AG04449 (cell line): ENCODE results near the gene SAMD11.

Experiments
- CTCF ChIA-PET: fragments of 350-600 bp; formaldehyde crosslinking; extraction: SDS; loops from one replicate; lab custom pipeline; 2021; ENCODE audit warnings: antibody characterized with exemption; lab: Yijun Ruan, JAX
- POLR2A ChIA-PET: fragments of 400-600, 350-600 bp; formaldehyde crosslinking; extraction: SDS; loops from one replicate; lab custom pipeline; 2020; ENCODE audit warnings: antibody characterized with exemption, inconsistent platforms; lab: Yijun Ruan, JAX
- DNase-seq: peaks from one replicate; pipeline ENCODE4 v3.0.0-alpha.2; 2010; ENCODE audit warnings: low read depth, low spot score
- H3K4me3 ChIP-seq: 2 replicates; pipeline ENCODE4 v1.5.1; 2011; ENCODE audit warnings: low read depth, mild to moderate bottlenecking, control low read depth, low read length
- CTCF ChIP-seq: IDR thresholded peaks from one replicate; pipeline ENCODE4 v1.5.1; 2011; ENCODE audit warnings: mild to moderate bottlenecking, moderate library complexity, low read length, control low read depth, inconsistent platforms; ENCODE audit not compliant: insufficient read depth; ENCODE audit errors: missing control alignments

The SAMD11 gene

GRCh38 chr1:914891-915280, 8.8 kb upstream of the SAMD11 start:
- POLR2A ChIA-PET = no interaction called here

GRCh38 chr1:915295-916172, 8.2 kb upstream of the SAMD11 start:
- no peak for DNase-seq

More at GRCh38 chr1:914891-915280, 8.8 kb upstream of the SAMD11 start:
- DNase-seq = no peak
- CTCF ChIA-PET = interaction anchor here (0.8 to 2.4 kb wide), 3 partner anchors 8 to 16 kb away, joined by 3 to 19 read pairs (median 4); no protein-coding TSS in a partner anchor
- no peak for TF ChIP-seq CTCF
- no peak overlapping the region for H3K4me3 ChIP-seq

GRCh38 chr1:916173-917075, 7.3 kb upstream of the SAMD11 start:
- ChIA-PET POLR2A (no interaction called here), CTCF (interaction anchor here (0.7 to 2.0 kb wide), 3 partner anchors 11 to 86 kb away, joined by 3 to 10 read pairs (median 3); no protein-coding TSS in a partner anchor)
- DNase-seq = no peak
- H3K4me3 ChIP-seq = no peak overlapping the region
- TF ChIP-seq CTCF = no peak

More at GRCh38 chr1:915295-916172, 8.2 kb upstream of the SAMD11 start:
- no peak for TF ChIP-seq CTCF
- ChIA-PET CTCF (interaction anchor here (0.9 to 2.4 kb wide), 2 partner anchors 10 to 15 kb away, joined by 3 to 19 read pairs; no protein-coding TSS in a partner anchor), POLR2A (no interaction called here)
- H3K4me3 ChIP-seq = no peak overlapping the region

GRCh38 chr1:917076-917459, 6.7 kb upstream of the SAMD11 start:
- no peak for TF ChIP-seq CTCF
- no peak for DNase-seq
- ChIA-PET CTCF (interaction anchor here (0.7 to 2.0 kb wide), 3 partner anchors 11 to 85 kb away, joined by 3 to 10 read pairs (median 3); no protein-coding TSS in a partner anchor), POLR2A (no interaction called here)
- no peak overlapping the region for H3K4me3 ChIP-seq

GRCh38 chr1:917466-918091, 6.1 kb upstream of the SAMD11 start:
- no peak overlapping the region for H3K4me3 ChIP-seq
- ChIA-PET CTCF (interaction anchor here (1.0 to 2.0 kb wide), 2 partner anchors 12 to 13 kb away, joined by 3 to 10 read pairs; no protein-coding TSS in a partner anchor), POLR2A (no interaction called here)
- no peak for DNase-seq
- no peak for TF ChIP-seq CTCF
